HuH-7 (cell line): ENCODE measurements around the gene HDGF.

ENCODE experiments used
- DNase-seq: peaks from one replicate; pipeline ENCODE4 v3.0.0; 2011; ENCODE audit warnings: low spot score

The HDGF gene

GRCh38 chr1:156725683-156726280 is 25.7 kb downstream of the HDGF start:
- peak; percentile 91 for DNase-seq

GRCh38 chr1:156721535-156721934 is 29.9 kb downstream of the HDGF start:
- DNase-seq, result no peak

GRCh38 chr1:156721131-156721530 is 30.3 kb downstream of the HDGF start:
- no peak for DNase-seq

- DNase-seq, result no peak
These were observed 34.1 kb downstream of the HDGF start for GRCh38 chr1:156717351-156717750.

- DNase-seq, result no peak
These were observed 36.6 kb downstream of the HDGF start for GRCh38 chr1:156714830-156715229.

- DNase-seq, result no peak
These were observed 38.8 kb downstream of the HDGF start for GRCh38 chr1:156712626-156713025.

GRCh38 chr1:156711011-156711817 is 40.3 kb downstream of the HDGF start:
- DNase-seq, result no peak

- DNase-seq, result no peak
These were observed 41.6 kb downstream of the HDGF start for GRCh38 chr1:156709757-156710489.

- no peak for DNase-seq
These were observed 42.4 kb downstream of the HDGF start for GRCh38 chr1:156709031-156709430.

- no peak for DNase-seq
These were observed 43.2 kb downstream of the HDGF start for GRCh38 chr1:156708218-156708661.

- no peak for DNase-seq
These were observed 43.9 kb downstream of the HDGF start for GRCh38 chr1:156707417-156708217.

- no peak for DNase-seq
These were observed 44.6 kb downstream of the HDGF start for GRCh38 chr1:156706657-156707416.

- DNase-seq, result peak; percentile 90
These were observed 45.4 kb downstream of the HDGF start for GRCh38 chr1:156705918-156706656.

GRCh38 chr1:156705321-156705917 is 46.1 kb downstream of the HDGF start, which contains the start of gene CRABP2:
TSS of gene CRABP2 (minus strand) at chr1:156705583. CDS start at chr1:156705446, 137 bp downstream.
- peak; percentile 67 for DNase-seq

GRCh38 chr1:156704930-156705320 is 46.5 kb downstream of the HDGF start:
- no peak for DNase-seq

- no peak for DNase-seq
These were observed 47.2 kb downstream of the HDGF start for GRCh38 chr1:156704166-156704711.

- no peak for DNase-seq
These were observed 47.7 kb downstream of the HDGF start for GRCh38 chr1:156703741-156704140.

GRCh38 chr1:156703336-156703735 is 48.1 kb downstream of the HDGF start:
- DNase-seq, result no peak

GRCh38 chr1:156700736-156701531 is 50.5 kb downstream of the HDGF start:
- no peak for DNase-seq
